NT2/D1 (cell line): ENCODE data around the gene HSPB8.
"Not testable (repeated sequence)": the region's sequence is repeated elsewhere in the genome, so short reads cannot be mapped to it uniquely, and the experiment has no call there.

Source experiments
- DNase-seq: peaks from one replicate; pipeline ENCODE4 v3.0.0-alpha.2; 2011; ENCODE audit warnings: low read depth, low spot score
- H3K27me3 ChIP-seq: 2 replicates; pipeline ENCODE4 v1.6.0; 2011; ENCODE audit warnings: mild to moderate bottlenecking; ENCODE audit not compliant: insufficient read length, insufficient read depth
- H3K36me3 ChIP-seq: 2 replicates; pipeline ENCODE4 v1.6.1; 2011; ENCODE audit warnings: mild to moderate bottlenecking, low read length, mixed read lengths; ENCODE audit not compliant: insufficient read depth, insufficient read length
- H3K4me1 ChIP-seq: 2 replicates; pipeline ENCODE4 v1.5.1; 2011; ENCODE audit not compliant: insufficient read depth, insufficient read length
- H3K4me3 ChIP-seq: 2 replicates; pipeline ENCODE4 v1.5.1; 2011; ENCODE audit warnings: low read depth; ENCODE audit not compliant: insufficient read length
- H3K9ac ChIP-seq: 2 replicates; pipeline ENCODE4 v1.6.0; 2011; ENCODE audit warnings: low read depth; ENCODE audit not compliant: insufficient read length
- H3K9me3 ChIP-seq: 2 replicates; pipeline ENCODE4 v1.5.1; 2011; ENCODE audit warnings: mild to moderate bottlenecking, low read length; ENCODE audit not compliant: insufficient read depth
- SUZ12 ChIP-seq: IDR thresholded peaks from 2 replicates; pipeline ENCODE4 v1.6.1; 2011; ENCODE audit not compliant: insufficient read length, insufficient read depth; ENCODE audit errors: extremely low read depth
- YY1 ChIP-seq: IDR thresholded peaks from 2 replicates; pipeline ENCODE4 v1.6.1; 2011; ENCODE audit not compliant: insufficient read length, insufficient read depth
- ZNF274 ChIP-seq: IDR thresholded peaks from 2 replicates; pipeline ENCODE4 v1.6.1; 2011; ENCODE audit warnings: mild to moderate bottlenecking, low read depth, low read length

Gene HSPB8

GRCh38 chr12:119208626-119209061, 29.9 kb downstream of the HSPB8 start:
- DNase-seq = no peak
- Histone ChIP-seq H3K9me3 (no peaks in the 10 kb centered on the region), H3K9ac (no peak overlapping the region), H3K4me3 (no peak overlapping the region), H3K27me3 (no peaks in the 10 kb centered on the region), H3K4me1 (peaks cover 11% of the 10 kb centered on the region), H3K36me3 (no peaks in the 10 kb centered on the region)
- TF ChIP-seq ZNF274 (no peak), SUZ12 (no peak), YY1 (no peak)

- Histone ChIP-seq H3K4me1 (peaks cover 11% of the 10 kb centered on the region), H3K36me3 (no peaks in the 10 kb centered on the region), H3K4me3 (no peak overlapping the region), H3K9ac (no peak overlapping the region), H3K9me3 (no peaks in the 10 kb centered on the region), H3K27me3 (no peaks in the 10 kb centered on the region)
- no peak for DNase-seq
- TF ChIP-seq YY1 = no peak
- TF ChIP-seq ZNF274 = no peak
- no peak for TF ChIP-seq SUZ12
Measured at GRCh38 chr12:119211884-119212283, 33.2 kb downstream of the HSPB8 start.

DNA sequence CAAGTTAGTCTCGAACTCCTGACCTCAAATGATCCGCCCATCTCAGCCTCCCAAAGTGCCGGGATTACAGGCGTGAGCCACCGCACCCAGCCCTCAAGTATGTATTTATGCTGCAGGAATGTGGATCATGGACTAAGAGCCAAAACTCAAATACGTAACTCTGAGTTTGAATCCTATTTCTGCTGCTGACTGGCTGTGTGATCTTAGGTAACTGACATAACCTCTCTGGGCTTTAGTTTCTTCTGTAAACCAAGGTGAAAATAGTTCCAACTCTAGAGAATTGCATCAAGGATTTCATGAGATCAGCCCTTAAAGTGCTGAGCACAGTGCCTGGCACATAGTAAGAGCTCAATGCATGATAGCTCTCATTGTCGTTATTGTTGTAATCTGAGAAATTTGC, 37.4 kb downstream of the HSPB8 start:
- Histone ChIP-seq H3K9me3 (peaks cover 8% of the 10 kb centered on the region; the same call in 1 of the 2 replicates), H3K27me3 (no peaks in the 10 kb centered on the region), H3K9ac (no peak overlapping the region), H3K4me1 (no peaks in the 10 kb centered on the region), H3K4me3 (no peak overlapping the region), H3K36me3 (no peaks in the 10 kb centered on the region)
- TF ChIP-seq YY1 (no peak), SUZ12 (no peak), ZNF274 (no peak)
- no peak for DNase-seq

DNA sequence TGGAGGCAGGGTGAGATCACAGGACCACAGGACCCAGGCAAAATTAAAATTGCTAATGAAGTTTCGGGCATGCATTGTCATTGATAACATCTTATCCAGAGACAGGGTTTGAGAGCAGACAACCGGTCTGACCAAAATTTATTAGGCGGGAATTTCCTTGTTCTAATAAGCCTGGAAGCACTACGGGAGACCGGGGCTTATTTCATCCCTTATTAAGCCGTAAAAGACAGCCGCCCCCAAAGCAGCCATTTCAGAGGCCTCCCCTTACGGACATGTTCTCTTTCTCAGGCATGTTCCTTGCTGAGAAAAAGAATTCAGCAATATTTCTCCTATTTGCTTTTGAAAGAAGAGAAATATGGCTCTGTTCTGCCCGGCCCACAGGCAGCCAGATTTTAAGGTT, 40.1 kb downstream of the HSPB8 start:
- H3K4me1 ChIP-seq, H3K9ac ChIP-seq, H3K27me3 ChIP-seq, H3K9me3 ChIP-seq, H3K36me3 ChIP-seq, DNase-seq, H3K4me3 ChIP-seq: not testable (repeated sequence)

DNA sequence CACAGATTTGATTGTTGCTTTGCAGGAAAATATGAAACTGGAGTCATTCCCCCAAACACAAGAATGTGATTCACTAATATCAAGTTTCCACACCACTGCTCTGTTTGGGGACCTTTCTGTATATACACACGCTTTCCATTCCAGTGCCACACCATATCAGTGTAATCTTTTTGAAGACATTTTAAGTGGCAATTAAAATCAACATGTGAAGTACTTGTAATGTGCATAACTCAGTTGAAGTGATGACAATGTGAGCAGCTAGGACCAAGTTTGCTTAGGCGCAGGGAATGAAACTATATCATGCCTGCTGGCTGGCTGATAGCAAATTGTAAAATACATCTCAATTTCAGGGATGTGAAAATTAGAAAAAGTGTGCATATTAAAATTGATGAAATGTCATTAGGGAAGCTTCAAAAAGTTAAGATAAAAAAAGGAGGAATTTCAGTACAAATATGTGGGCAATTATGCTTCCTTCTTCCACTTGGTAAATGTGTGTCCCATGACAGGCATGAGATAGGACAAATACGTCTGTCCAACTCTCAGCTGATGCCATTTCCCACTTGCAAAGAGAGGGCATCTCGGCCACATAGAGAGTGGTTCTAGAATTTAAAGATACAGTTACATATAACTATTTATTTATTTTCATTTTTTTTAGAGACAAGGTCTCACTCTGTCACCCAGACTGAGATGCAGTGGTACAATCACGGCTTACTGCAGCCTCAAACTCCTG, 43.7 kb downstream of the HSPB8 start:
- Histone ChIP-seq H3K4me1 (no peaks in the 10 kb centered on the region), H3K9ac (no peak overlapping the region), H3K27me3 (no peaks in the 10 kb centered on the region), H3K9me3 (peaks cover 8% of the 10 kb centered on the region; the same call in 1 of the 2 replicates), H3K4me3 (no peak overlapping the region), H3K36me3 (no peaks in the 10 kb centered on the region)
- no peak for TF ChIP-seq ZNF274
- TF ChIP-seq SUZ12 = no peak
- no peak for TF ChIP-seq YY1
- DNase-seq = no peak

DNA sequence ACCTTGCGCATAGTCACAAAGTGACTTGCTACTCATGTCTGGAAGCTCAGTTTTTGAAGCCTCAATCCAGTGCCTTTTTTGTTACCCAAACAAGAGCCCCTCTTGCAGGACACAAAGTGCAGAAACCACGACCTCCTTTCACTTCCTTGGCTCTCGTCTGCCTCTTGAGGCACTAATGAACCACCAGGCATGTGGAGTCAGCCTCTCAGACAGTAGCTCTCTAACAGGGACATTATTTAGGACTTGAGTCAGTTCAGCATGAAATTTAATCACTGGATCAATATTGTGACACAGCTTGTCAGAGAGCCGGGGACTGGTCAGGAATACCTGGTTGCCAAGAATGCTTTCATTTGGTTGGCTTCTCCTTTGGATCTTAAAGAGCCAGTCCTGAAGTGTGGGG, 46.7 kb downstream of the HSPB8 start:
- Histone ChIP-seq H3K27me3 (no peaks in the 10 kb centered on the region), H3K4me1 (no peaks in the 10 kb centered on the region), H3K36me3 (no peaks in the 10 kb centered on the region), H3K4me3 (no peak overlapping the region), H3K9ac (no peak overlapping the region), H3K9me3 (no peaks in the 10 kb centered on the region)
- no peak for DNase-seq
- TF ChIP-seq SUZ12 = no peak
- TF ChIP-seq ZNF274 = no peak
- TF ChIP-seq YY1 = no peak

GRCh38 chr12:119227292-119227691, 48.6 kb downstream of the HSPB8 start:
- no peak for TF ChIP-seq YY1
- TF ChIP-seq ZNF274 = no peak
- TF ChIP-seq SUZ12 = no peak
- H3K9ac ChIP-seq = no peak overlapping the region
- no peaks in the 10 kb centered on the region for H3K36me3 ChIP-seq
- DNase-seq = no peak
- no peaks in the 10 kb centered on the region for H3K9me3 ChIP-seq
- no peaks in the 10 kb centered on the region for H3K27me3 ChIP-seq
- H3K4me1 ChIP-seq = no peaks in the 10 kb centered on the region
- H3K4me3 ChIP-seq = no peak overlapping the region

DNA sequence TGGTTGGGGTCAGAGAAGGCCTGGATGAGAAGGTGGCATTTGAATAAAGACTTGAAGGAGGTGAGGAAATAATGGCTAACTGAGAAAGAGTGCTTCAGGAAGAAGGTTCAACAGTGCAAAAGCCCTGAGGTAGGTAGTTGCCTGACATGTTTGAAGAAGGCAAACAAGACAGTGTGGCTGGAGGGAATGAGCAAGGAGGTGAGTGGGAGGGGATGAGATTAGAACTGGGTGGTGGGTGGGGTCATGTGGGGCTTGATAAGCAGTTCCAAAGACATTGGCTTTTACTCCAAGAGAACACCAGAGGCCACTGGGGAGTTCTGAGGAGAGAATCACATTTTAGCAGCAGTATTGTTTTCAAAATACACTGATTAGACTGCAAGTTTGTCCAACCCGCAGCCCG, 50.5 kb downstream of the HSPB8 start:
- Histone ChIP-seq H3K4me3 (no peak overlapping the region), H3K9ac (no peak overlapping the region), H3K9me3 (no peaks in the 10 kb centered on the region), H3K27me3 (no peaks in the 10 kb centered on the region), H3K4me1 (peaks cover 3% of the 10 kb centered on the region), H3K36me3 (no peaks in the 10 kb centered on the region)
- no peak for TF ChIP-seq SUZ12
- no peak for TF ChIP-seq YY1
- no peak for TF ChIP-seq ZNF274
- DNase-seq = no peak
